Parathyroid adenoma (tissue), 2 donors: ENCODE data around the gene CAB39.

Experiments used
- H2AFZ ChIP-seq: fragments of 300-600 bp; sonication (generic); one replicate; pipeline ENCODE4 v1.7.0; 2017; ENCODE audit warnings: antibody characterized with exemption, mild to moderate bottlenecking
- H3K27ac ChIP-seq: fragments of 300-600 bp; sonication (generic); one replicate; pipeline ENCODE4 v1.7.0; 2017
- H3K27me3 ChIP-seq: fragments of 300-600 bp; sonication (generic); one replicate; pipeline ENCODE4 v1.7.0; 2017; ENCODE audit warnings: low read length; ENCODE audit not compliant: control insufficient read depth, insufficient read depth
- H3K36me3 ChIP-seq: fragments of 300-600 bp; sonication (generic); one replicate; pipeline ENCODE4 v1.7.0; 2017; ENCODE audit warnings: low read length; ENCODE audit not compliant: control insufficient read depth, insufficient read depth
- H3K4me1 ChIP-seq: fragments of 300-600 bp; sonication (generic); one replicate; pipeline ENCODE4 v1.7.0; 2017; ENCODE audit warnings: control low read depth
- H3K4me2 ChIP-seq: fragments of 300-600 bp; sonication (generic); one replicate; pipeline ENCODE4 v1.7.0; 2017; ENCODE audit warnings: low read length
- H3K4me3 ChIP-seq: fragments of 300-600 bp; sonication (generic); one replicate; pipeline ENCODE4 v1.7.0; 2017; ENCODE audit warnings: low read depth, low read length
- H3K79me2 ChIP-seq: fragments of 300-600 bp; sonication (generic); one replicate; pipeline ENCODE4 v1.7.0; 2017; ENCODE audit warnings: control low read depth
- H3K9ac ChIP-seq: fragments of 300-600 bp; sonication (generic); one replicate; pipeline ENCODE4 v1.7.0; 2017; ENCODE audit warnings: mild to moderate bottlenecking
- H3K9me3 ChIP-seq: fragments of 300-600 bp; sonication (generic); one replicate; pipeline ENCODE4 v1.7.0; 2017; ENCODE audit warnings: low read length; ENCODE audit not compliant: control insufficient read depth
- CTCF ChIP-seq: fragments of 300-600 bp; sonication (generic); IDR thresholded peaks from one replicate; pipeline ENCODE4 v1.7.0; 2017; ENCODE audit warnings: antibody characterized with exemption, mild to moderate bottlenecking
- donor health status: primary hyperparathyroidism.

CAB39 gene

GRCh38 chr2:230669386-230669950 is 43.2 kb upstream of the CAB39 start:
- Histone ChIP-seq H3K4me3 (no peak overlapping the region), H2AFZ (peak overlapping the region; percentile 78), H3K4me1 (peaks cover 14% of the 10 kb centered on the region), H3K36me3 (no peaks in the 10 kb centered on the region), H3K9ac (no peak overlapping the region), H3K9me3 (no peaks in the 10 kb centered on the region), H3K4me2 (no peak overlapping the region), H3K27ac (peak overlapping the region; percentile 69), H3K27me3 (no peaks in the 10 kb centered on the region), H3K79me2 (no peaks in the 10 kb centered on the region)
- no peak for TF ChIP-seq CTCF

GRCh38 chr2:230671117-230671516 is 41.5 kb upstream of the CAB39 start:
- Histone ChIP-seq H3K9ac (no peak overlapping the region), H3K36me3 (no peaks in the 10 kb centered on the region), H3K9me3 (no peaks in the 10 kb centered on the region), H3K27me3 (no peaks in the 10 kb centered on the region), H2AFZ (peak overlapping the region; percentile 8), H3K4me2 (no peak overlapping the region), H3K4me1 (peaks cover 14% of the 10 kb centered on the region), H3K4me3 (no peak overlapping the region), H3K27ac (no peak overlapping the region), H3K79me2 (no peaks in the 10 kb centered on the region)
- TF ChIP-seq CTCF, result no peak

GRCh38 chr2:230672836-230673235 is 39.8 kb upstream of the CAB39 start:
- H3K4me2 ChIP-seq, result no peak overlapping the region
- no peak overlapping the region for H3K4me3 ChIP-seq
- no peaks in the 10 kb centered on the region for H3K9me3 ChIP-seq
- H3K4me1 ChIP-seq, result peaks cover 14% of the 10 kb centered on the region
- no peak overlapping the region for H3K9ac ChIP-seq
- no peaks in the 10 kb centered on the region for H3K79me2 ChIP-seq
- H3K27me3 ChIP-seq, result no peaks in the 10 kb centered on the region
- no peak overlapping the region for H3K27ac ChIP-seq
- no peak for TF ChIP-seq CTCF
- no peaks in the 10 kb centered on the region for H3K36me3 ChIP-seq
- H2AFZ ChIP-seq, result no peak overlapping the region

- Histone ChIP-seq H3K9me3 (no peaks in the 10 kb centered on the region), H3K36me3 (no peaks in the 10 kb centered on the region), H3K9ac (no peak overlapping the region), H3K27me3 (no peaks in the 10 kb centered on the region), H3K4me3 (no peak overlapping the region), H3K4me2 (no peak overlapping the region), H3K4me1 (no peaks in the 10 kb centered on the region), H2AFZ (no peak overlapping the region), H3K79me2 (no peaks in the 10 kb centered on the region), H3K27ac (no peak overlapping the region)
- no peak for TF ChIP-seq CTCF
These were observed 38.2 kb upstream of the CAB39 start for GRCh38 chr2:230674401-230674800.

- no peak overlapping the region for H3K4me2 ChIP-seq
- H3K79me2 ChIP-seq, result no peaks in the 10 kb centered on the region
- H3K9me3 ChIP-seq, result no peaks in the 10 kb centered on the region
- H3K36me3 ChIP-seq, result no peaks in the 10 kb centered on the region
- H3K4me3 ChIP-seq, result no peak overlapping the region
- H3K27ac ChIP-seq, result no peak overlapping the region
- no peaks in the 10 kb centered on the region for H3K27me3 ChIP-seq
- no peak for TF ChIP-seq CTCF
- no peak overlapping the region for H3K9ac ChIP-seq
- H2AFZ ChIP-seq, result no peak overlapping the region
- H3K4me1 ChIP-seq, result no peaks in the 10 kb centered on the region
These were observed 37.5 kb upstream of the CAB39 start for GRCh38 chr2:230674966-230675672.
